GM18861 (cell line): ENCODE data around the gene CAP1.
"Not testable (repeated sequence)": the region's sequence is repeated elsewhere in the genome, so short reads cannot be mapped to it uniquely, and the experiment has no call there.

ENCODE experiments used
- ATAC-seq: cut with Tn5 transposase; IDR thresholded peaks from one replicate; pipeline ENCODE4 v1.9.1; 2021; ENCODE audit not compliant: unreplicated experiment

Gene CAP1

GRCh38 chr1:40040511-40041465 is at the start of gene CAP1:
Gene CAP1, plus strand, starts transcription at chr1:40040729. Its CDS starts 18,618 bp downstream, at chr1:40059347.
- peak; percentile 69 for ATAC-seq

- no peak for ATAC-seq
These were observed 48.3 kb upstream of the CAP1 start for GRCh38 chr1:39992234-39992633.

- no peak for ATAC-seq
These were observed 47.6 kb upstream of the CAP1 start for GRCh38 chr1:39992888-39993287.

- peak; percentile 63 for ATAC-seq
These were observed 44.5 kb upstream of the CAP1 start for GRCh38 chr1:39995973-39996393.

GRCh38 chr1:39996396-39997004 is 44.0 kb upstream of the CAP1 start:
- no peak for ATAC-seq

- ATAC-seq: no peak
These were observed 39.1 kb upstream of the CAP1 start for GRCh38 chr1:40001456-40001855.

- ATAC-seq: peak; percentile 75
These were observed 37.1 kb upstream of the CAP1 start for GRCh38 chr1:40003156-40004093.

GRCh38 chr1:40004857-40005256 is 35.7 kb upstream of the CAP1 start:
- ATAC-seq: no peak

- not testable (repeated sequence) for ATAC-seq
These were observed 33.0 kb upstream of the CAP1 start for GRCh38 chr1:40007481-40008034.

GRCh38 chr1:40011198-40011597 is 29.3 kb upstream of the CAP1 start:
- ATAC-seq: no peak

GRCh38 chr1:40014253-40014706 is 26.2 kb upstream of the CAP1 start:
- no peak for ATAC-seq

GRCh38 chr1:40014812-40015594 is 25.5 kb upstream of the CAP1 start:
- no peak for ATAC-seq

GRCh38 chr1:40017951-40018575 is 22.5 kb upstream of the CAP1 start:
- no peak for ATAC-seq

GRCh38 chr1:40020447-40021085 is 20.0 kb upstream of the CAP1 start:
- no peak for ATAC-seq

- ATAC-seq: no peak
These were observed 17.1 kb upstream of the CAP1 start for GRCh38 chr1:40023379-40023944.

- ATAC-seq: no peak
These were observed 15.9 kb upstream of the CAP1 start for GRCh38 chr1:40024671-40025070.

GRCh38 chr1:40027647-40028046 is 12.9 kb upstream of the CAP1 start:
- no peak for ATAC-seq

GRCh38 chr1:40029608-40030007 is 10.9 kb upstream of the CAP1 start:
- no peak for ATAC-seq
